NB4 (cell line): Measurements from ENCODE around the gene ITPR2.
A peak's percentile ranks its signal among the peaks of the same experiment; 100 is the strongest.
"Not testable (repeated sequence)": the region's sequence is repeated elsewhere in the genome, so short reads cannot be mapped to it uniquely, and the experiment has no call there.

Experiments used
- DNase-seq: peaks from one replicate; pipeline ENCODE4 v3.0.0; 2010; ENCODE audit warnings: low read depth
- H3K4me3 ChIP-seq: one replicate; pipeline ENCODE4 v1.5.1; 2011; ENCODE audit warnings: mild to moderate bottlenecking, low read depth, low read length, moderate library complexity
- MYC ChIP-seq: IDR thresholded peaks from 2 replicates; pipeline ENCODE4 v1.6.1; 2011; ENCODE audit warnings: low read depth, low read length
- POLR2A ChIP-seq: IDR thresholded peaks from 2 replicates; pipeline ENCODE4 v1.6.1; 2011; ENCODE audit warnings: mild to moderate bottlenecking; ENCODE audit not compliant: insufficient read length; ENCODE audit errors: extremely low read depth
- TF ChIP-seq, protein P1 (sequence below): IDR thresholded peaks from one replicate; pipeline ENCODE4 v1.5.1; 2012; ENCODE audit warnings: low read depth, low read length
- TF ChIP-seq, protein P2 (sequence below): IDR thresholded peaks from 2 replicates; pipeline ENCODE4 v1.6.1; 2011; ENCODE audit warnings: low read depth, low read length

ITPR2 gene

GRCh38 chr12:26836201-26836600 lies 3.2 kb upstream of the ITPR2 start:
- DNase-seq: no peak
- TF ChIP-seq, protein P1, sequence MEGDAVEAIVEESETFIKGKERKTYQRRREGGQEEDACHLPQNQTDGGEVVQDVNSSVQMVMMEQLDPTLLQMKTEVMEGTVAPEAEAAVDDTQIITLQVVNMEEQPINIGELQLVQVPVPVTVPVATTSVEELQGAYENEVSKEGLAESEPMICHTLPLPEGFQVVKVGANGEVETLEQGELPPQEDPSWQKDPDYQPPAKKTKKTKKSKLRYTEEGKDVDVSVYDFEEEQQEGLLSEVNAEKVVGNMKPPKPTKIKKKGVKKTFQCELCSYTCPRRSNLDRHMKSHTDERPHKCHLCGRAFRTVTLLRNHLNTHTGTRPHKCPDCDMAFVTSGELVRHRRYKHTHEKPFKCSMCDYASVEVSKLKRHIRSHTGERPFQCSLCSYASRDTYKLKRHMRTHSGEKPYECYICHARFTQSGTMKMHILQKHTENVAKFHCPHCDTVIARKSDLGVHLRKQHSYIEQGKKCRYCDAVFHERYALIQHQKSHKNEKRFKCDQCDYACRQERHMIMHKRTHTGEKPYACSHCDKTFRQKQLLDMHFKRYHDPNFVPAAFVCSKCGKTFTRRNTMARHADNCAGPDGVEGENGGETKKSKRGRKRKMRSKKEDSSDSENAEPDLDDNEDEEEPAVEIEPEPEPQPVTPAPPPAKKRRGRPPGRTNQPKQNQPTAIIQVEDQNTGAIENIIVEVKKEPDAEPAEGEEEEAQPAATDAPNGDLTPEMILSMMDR: no peak
- no peak for TF ChIP-seq POLR2A
- no peak overlapping the region for H3K4me3 ChIP-seq

GRCh38 chr12:26834503-26835060 lies 1.6 kb upstream of the ITPR2 start:
- H3K4me3 ChIP-seq, DNase-seq: not testable (repeated sequence)

DNA sequence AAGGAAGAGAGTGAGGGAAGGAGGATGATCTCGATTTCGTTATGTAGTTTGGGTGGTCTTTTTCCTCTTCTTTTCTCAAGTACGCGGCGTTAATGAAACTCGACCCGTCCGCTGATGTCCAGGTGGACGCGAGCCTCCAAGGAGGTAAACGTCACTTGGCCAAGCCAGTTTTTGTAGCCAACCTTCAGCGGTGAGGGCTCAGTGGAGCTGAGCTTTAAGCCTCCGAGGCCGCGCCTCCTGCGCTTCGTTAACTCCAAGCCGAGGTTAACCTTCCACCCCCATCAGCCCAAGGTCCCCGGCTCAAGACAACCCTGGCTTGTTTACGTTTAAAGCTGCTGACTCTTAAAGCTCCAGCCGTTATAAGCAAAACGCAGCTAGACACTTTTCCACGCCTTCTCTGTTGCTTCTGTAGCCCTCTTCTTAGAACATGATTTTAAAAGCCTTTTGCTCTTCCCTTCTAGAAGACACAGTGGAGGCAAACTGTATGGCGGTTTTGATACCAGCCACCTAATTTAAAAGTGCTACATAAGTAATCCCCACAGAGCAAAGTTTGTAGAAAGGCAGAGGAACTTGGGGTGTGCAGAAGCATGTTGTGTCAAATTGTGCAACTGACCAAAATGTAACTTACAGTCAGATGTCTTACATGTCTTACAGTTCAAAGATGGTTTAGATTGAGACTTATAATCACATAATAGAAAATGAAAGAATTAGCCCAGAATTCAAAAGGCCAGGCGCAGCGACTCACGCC lies 923 bp upstream of the ITPR2 start:
- peak overlapping the region; percentile 67 for H3K4me3 ChIP-seq
- peak; percentile 86 for DNase-seq
- TF ChIP-seq, protein P1: no peak
- TF ChIP-seq MYC (peak; percentile 32), POLR2A (no peak)
- TF ChIP-seq, protein P2, sequence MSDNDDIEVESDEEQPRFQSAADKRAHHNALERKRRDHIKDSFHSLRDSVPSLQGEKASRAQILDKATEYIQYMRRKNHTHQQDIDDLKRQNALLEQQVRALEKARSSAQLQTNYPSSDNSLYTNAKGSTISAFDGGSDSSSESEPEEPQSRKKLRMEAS: peak; percentile 24

DNA sequence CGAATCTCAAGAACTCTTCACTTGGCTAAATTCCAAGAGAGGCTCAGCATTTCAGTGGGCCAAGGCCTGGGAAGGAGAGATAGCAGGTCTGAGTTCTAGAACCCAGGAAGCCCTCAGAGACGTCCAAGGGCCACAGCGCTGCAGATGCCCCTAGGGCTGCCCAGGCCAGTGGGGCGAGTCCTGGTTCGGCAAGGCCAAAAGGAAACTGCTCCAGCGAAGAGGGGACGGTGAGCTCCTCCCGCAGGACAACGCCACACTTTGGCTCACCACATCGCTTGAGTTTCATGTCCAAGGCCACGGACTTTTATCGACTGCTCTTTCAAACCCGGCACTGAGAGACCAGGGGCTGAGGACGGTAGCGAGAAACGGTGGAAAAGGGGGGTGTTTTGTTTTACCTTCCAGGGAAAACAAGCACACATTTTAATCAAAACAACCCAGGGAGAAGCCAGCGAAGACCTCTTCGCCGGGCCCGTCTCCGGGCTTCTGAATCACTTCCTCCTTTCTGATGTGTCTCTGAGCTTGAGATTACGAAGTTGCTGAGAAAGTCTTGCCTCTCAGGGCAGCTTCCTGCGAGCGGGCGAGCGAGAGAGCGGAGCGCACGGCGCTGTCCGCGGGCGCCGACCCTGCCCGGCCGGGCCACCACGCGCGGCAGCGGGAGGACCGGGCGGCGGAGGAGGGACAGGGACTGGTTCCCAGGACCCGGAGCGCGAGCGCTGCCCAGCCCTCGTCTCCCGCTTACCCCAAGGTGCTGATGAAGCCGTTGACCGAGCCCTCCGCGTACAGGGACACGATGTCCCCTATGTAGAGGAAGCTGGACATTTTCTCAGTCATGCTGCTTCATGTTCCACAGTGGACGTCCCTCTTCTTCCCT lies 808 bp downstream of the ITPR2 start:
- TF ChIP-seq, protein P1: peak; percentile 11
- TF ChIP-seq POLR2A (peak; percentile 67), MYC (peak; percentile 88)
- TF ChIP-seq, protein P2: peak; percentile 61; the same call in 1 of the 2 replicates
- H3K4me3 ChIP-seq: peak overlapping the region; percentile 84
- peak; percentile 97 for DNase-seq

GRCh38 chr12:26830783-26831551 lies 2.0 kb downstream of the ITPR2 start:
- DNase-seq: peak; percentile 80
- H3K4me3 ChIP-seq: peak overlapping the region; percentile 50
- TF ChIP-seq POLR2A (no peak), MYC (no peak)
- TF ChIP-seq, protein P1: no peak
- TF ChIP-seq, protein P2: 0 out of 2 replicates have a peak, but pooled peaks have one; percentile 12

GRCh38 chr12:26830363-26830762 lies 2.6 kb downstream of the ITPR2 start:
- DNase-seq: peak; percentile 39
- peak overlapping the region; percentile 50 for H3K4me3 ChIP-seq

More at GRCh38 chr12:26830363-26830762, 2.6 kb downstream of the ITPR2 start:
- TF ChIP-seq, protein P2: no peak
- TF ChIP-seq MYC: no peak
- TF ChIP-seq POLR2A: no peak
- TF ChIP-seq, protein P1: no peak
